DMS114 treated with DMSO at 0.1 percent for 48 hours (cell line): ENCODE measurements around the gene SH2B3.
"Not testable (repeated sequence)": the region's sequence is repeated elsewhere in the genome, so short reads cannot be mapped to it uniquely, and the experiment has no call there.

Source experiments
- DNase-seq: peaks from one replicate; lab custom pipeline; 2025; ENCODE audit not compliant: unreplicated experiment; lab: John Stamatoyannopoulos, UW

Gene SH2B3

DNA sequence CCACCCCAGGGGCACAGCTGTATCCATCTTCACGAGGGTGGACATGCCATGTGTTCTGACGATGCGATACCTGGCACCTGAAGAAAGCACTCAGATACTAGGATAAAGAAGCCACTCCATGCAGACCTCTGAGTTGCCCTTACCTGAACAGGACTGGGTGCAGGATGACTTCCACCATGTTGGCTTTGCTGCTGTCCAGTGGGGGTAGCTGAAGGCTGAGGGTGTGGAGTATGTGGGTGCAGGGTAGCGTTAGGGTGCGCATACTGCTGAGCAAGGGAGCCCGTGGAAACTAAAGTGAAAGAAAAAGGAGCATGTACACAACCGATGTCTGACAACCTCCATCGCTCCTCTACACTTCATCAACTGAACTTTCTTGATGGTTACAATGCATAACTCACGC is 51.3 kb downstream of the SH2B3 start:
- no peak for DNase-seq

DNA sequence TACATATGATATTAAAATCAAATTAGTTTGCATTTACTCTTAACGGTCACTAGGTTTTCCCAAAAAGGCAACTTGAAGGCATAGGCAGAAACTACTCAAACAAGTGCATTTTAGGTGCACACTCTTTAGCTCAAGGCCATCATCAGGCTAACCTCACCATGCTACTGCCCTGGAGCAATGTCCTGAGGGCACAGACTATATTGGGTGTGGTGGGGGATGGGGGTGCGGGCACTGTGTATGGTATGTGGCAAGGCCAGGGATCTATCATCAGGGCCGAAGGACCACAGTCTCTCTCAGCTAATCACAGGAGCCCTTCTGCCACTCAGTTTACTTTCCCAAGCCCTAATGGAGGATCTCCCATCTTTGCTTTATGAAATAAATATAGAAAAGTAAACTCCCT is 51.9 kb downstream of the SH2B3 start:
- no peak for DNase-seq

- DNase-seq: no peak
These were observed 52.9 kb downstream of the SH2B3 start for GRCh38 chr12:111458546-111459172.

DNA sequence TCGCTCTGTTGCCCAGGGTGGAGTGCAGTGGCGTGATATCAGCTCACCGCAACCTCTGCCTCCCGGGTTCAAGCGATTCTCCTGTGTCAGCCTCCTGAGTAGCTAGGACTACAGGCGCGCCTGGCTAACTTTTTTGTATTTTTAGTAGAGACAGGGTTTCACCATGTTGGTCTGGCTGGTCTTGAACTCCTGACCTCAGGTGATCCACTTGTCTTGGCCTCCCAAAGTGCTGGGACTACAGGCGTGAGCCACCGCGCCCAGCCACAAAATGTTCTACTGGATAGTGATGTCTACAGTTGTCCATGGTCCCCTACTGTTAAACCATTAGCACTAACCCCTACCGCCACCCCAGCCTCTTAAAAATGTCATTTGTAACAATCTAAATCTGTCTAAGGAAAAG is 54.4 kb downstream of the SH2B3 start:
- not testable (repeated sequence) for DNase-seq

DNA sequence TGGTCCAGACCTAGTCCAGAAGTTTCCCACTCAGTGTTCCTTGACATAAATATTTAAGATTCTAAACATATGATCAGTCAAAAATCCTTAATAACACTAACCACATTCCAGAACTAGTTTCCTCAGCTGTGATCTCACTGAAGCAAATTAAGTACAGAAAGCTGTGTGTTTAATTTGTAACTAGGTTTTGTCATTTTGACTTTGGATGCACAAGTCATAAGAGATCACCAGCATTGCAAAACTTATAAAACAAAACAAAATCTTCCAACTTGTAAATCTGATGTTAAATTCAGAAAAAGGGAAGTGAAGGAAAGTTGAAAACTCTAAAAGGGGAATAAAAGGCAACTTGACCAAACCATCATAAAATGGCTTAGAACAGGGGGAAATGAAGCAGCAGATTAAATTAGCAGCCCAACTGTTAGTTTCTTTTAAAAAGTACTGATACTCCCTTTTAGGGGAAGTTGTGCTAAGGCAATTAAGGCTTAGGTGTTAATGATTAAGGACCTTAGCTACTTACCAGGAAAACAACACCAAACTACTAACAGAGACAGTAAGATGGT is 56.6 kb downstream of the SH2B3 start:
- no peak for DNase-seq

- no peak for DNase-seq
These were observed 61.6 kb downstream of the SH2B3 start for GRCh38 chr12:111467092-111467856.

- no peak for DNase-seq
These were observed 62.1 kb downstream of the SH2B3 start for GRCh38 chr12:111467857-111468241.

- no peak for DNase-seq
These were observed 63.7 kb downstream of the SH2B3 start for GRCh38 chr12:111469401-111469800.

DNA sequence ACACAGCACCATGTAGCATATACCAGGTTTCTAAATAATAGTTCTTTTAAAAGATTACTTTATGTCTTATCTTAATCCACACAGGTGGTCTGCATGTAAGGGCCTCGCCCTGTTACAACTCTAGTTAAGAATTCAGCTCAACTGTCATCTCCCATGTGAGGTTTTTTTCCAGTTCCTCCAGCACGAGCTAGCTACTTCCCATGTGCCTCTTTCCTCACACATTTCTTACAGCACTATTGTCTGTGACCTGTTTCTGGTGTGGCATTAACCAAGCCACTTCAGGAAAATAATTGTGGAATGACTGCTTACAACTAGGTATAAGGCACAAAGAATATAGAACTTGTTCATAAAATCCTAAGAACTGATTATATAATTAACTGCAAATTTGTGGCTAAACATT is 65.5 kb downstream of the SH2B3 start:
- DNase-seq: no peak

- DNase-seq: no peak
These were observed 76.7 kb downstream of the SH2B3 start for GRCh38 chr12:111482462-111482861.

DNA sequence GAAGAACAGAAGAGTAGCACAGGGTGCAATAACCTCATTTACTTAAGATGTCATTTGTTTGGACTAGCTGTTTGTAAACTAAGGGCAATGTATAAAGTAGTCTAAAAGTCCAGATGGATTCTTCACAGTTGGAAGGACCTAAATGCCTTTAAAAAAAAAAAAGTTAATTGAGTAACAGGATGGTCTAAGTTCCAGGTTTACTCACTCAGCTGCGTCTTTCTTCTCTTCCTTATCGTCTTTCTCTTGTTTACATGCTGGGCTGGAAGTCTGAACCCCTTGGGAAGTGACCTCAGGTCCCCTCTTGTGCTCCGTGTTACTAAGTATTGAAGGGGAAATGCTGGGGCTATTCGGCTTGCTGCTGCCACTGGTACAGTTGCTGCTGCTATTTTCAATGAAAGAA is 82.5 kb downstream of the SH2B3 start:
- no peak for DNase-seq

GRCh38 chr12:111488798-111489197 is 83.1 kb downstream of the SH2B3 start:
- DNase-seq: no peak

GRCh38 chr12:111492979-111493378 is 87.3 kb downstream of the SH2B3 start:
- not testable (repeated sequence) for DNase-seq

GRCh38 chr12:111494676-111495075 is 89.0 kb downstream of the SH2B3 start:
- no peak for DNase-seq
